ENCODE data around the gene ABHD2. TPM values are rescaled to one million over a fixed set of nuclear protein-coding genes. Genes with fewer than 3 reads are reported as not detected.

Gene ABHD2
- total and polyA plus RNA-seq, 4 donors = 47.1 to 75.7 (median 65.2) TPM

- no peak overlapping the region for H3K27ac ChIP-seq (ENCODE audit: low read depth, low read length)
These were observed 90.2 kb downstream of the ABHD2 start for GRCh38 chr15:89178307-89178977.

DNA sequence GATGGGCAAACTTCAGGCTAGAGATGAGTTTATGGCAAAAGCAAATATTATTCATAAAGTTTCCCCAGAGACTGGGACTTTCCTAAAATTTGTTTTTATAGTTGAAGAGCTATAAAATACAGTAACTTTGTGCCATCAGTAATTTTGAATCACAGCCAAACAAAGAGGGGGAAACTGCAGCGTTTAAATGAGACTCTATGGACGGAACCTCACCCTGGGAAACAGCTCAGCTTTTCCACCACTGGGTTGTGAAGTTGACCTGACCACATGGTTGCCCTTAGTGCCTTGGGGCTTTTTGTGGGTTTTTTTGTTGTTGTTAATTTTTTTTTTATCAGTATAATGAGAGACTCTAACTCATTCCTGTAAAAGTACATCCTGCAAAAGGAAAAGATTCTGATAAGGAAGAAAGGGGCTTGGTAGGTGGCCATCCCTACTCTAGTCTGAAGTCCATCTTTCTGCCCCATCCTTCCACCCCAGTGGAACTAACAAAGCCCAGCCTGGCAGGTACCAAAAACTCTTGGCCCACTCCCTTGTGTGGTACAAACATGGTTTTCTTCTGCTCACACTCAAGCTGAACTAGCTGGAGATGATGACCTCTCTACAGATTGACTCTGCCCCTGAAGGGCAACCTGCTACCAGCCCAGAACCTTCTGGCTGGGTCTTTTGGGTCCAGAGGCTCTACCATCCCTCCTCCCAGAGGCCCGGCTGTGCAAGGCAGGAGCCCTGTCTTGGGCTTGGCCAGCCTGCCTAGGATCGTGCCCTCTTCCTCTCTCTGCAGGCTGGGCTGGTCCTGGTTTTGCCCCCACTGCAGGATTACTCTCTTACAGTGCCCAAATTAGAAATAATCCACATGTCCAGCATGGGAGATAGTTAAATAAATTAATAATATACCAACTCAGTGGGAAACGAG, 92.0 kb downstream of the ABHD2 start:
- Histone ChIP-seq H3K36me3 (ENCODE audit: control insufficient read depth, insufficient read depth, low read length) (peaks cover 35% of the 10 kb centered on the region), H3K4me1 (ENCODE audit: control insufficient read depth, insufficient read depth, low read length) (peaks cover 12% of the 10 kb centered on the region), H3K27ac (ENCODE audit: low read depth, low read length) (no peak overlapping the region), H3K27me3 (ENCODE audit: control insufficient read depth, insufficient read depth, low read length) (no peaks in the 10 kb centered on the region), H3K4me3 (ENCODE audit: low read depth, low read length) (no peak overlapping the region), H3K9me3 (ENCODE audit: control insufficient read depth, insufficient read depth, low read length) (no peaks in the 10 kb centered on the region)
- WGBS (ENCODE audit: insufficient coverage) = 100% methylated on average over 2 of the region's 5 CpGs
- no peak for DNase-seq (ENCODE audit: low read depth in 4 of 6, low spot score in 6 of 6)

More at GRCh38 chr15:89178307-89178977, 90.2 kb downstream of the ABHD2 start:
- no peaks in the 10 kb centered on the region for H3K9me3 ChIP-seq (ENCODE audit: control insufficient read depth, insufficient read depth, low read length)
- H3K27me3 ChIP-seq (ENCODE audit: control insufficient read depth, insufficient read depth, low read length) = no peaks in the 10 kb centered on the region
- H3K4me3 ChIP-seq (ENCODE audit: low read depth, low read length) = no peak overlapping the region
- peaks cover 23% of the 10 kb centered on the region for H3K36me3 ChIP-seq (ENCODE audit: control insufficient read depth, insufficient read depth, low read length)
- H3K4me1 ChIP-seq (ENCODE audit: control insufficient read depth, insufficient read depth, low read length) = peaks cover 6% of the 10 kb centered on the region
- WGBS (ENCODE audit: insufficient coverage) = 92% methylated on average over 8 of the region's 11 CpGs
- DNase-seq (ENCODE audit: low read depth in 4 of 6, low spot score in 6 of 6) = no peak

GRCh38 chr15:89184357-89184756, 96.1 kb downstream of the ABHD2 start:
- no peak overlapping the region for H3K27ac ChIP-seq (ENCODE audit: low read depth, low read length)
- no peaks in the 10 kb centered on the region for H3K27me3 ChIP-seq (ENCODE audit: control insufficient read depth, insufficient read depth, low read length)
- peaks cover 38% of the 10 kb centered on the region for H3K4me1 ChIP-seq (ENCODE audit: control insufficient read depth, insufficient read depth, low read length)
- H3K36me3 ChIP-seq (ENCODE audit: control insufficient read depth, insufficient read depth, low read length) = peaks cover 38% of the 10 kb centered on the region
- WGBS (ENCODE audit: insufficient coverage) = 68% methylated on average over 5 of the region's 6 CpGs
- H3K4me3 ChIP-seq (ENCODE audit: low read depth, low read length) = no peak overlapping the region
- no peaks in the 10 kb centered on the region for H3K9me3 ChIP-seq (ENCODE audit: control insufficient read depth, insufficient read depth, low read length)
- peak in 1 of 6 donors; percentile 20 for DNase-seq (ENCODE audit: low read depth in 4 of 6, low spot score in 6 of 6)

DNA sequence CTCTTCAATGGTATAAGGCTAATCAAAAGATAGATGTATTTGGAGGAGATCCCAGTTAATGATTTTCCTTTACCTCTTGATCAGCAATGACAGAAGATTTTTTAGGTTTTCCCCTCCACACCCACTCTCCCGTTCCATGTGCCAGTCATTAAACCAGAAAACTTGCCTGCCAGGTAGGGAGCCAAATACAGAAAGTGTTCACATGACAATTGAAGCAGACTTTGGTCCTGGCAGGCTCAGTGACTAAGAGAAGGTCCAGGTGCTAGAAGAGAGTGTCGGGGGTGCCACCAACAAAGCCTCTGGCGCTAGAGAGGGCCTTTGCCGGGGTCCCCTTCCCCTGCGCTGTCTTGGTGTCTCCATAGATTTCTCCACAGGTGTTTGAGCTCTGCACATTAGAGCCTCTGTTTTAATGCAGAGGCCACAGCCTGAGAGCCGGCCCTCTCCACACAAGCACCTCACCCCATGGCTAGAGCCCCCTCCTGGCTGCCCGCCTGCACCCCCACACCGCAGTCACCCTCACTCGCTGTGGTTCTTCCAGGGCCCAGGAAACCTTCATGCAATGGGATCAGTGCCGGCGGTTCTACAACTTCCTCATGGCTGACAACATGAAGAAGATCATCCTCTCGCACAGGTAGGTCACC, 96.8 kb downstream of the ABHD2 start:
- WGBS (ENCODE audit: insufficient coverage) = 94% methylated on average over 12 of the region's 12 CpGs
- Histone ChIP-seq H3K9me3 (ENCODE audit: control insufficient read depth, insufficient read depth, low read length) (no peaks in the 10 kb centered on the region), H3K36me3 (ENCODE audit: control insufficient read depth, insufficient read depth, low read length) (peaks cover 40% of the 10 kb centered on the region), H3K27me3 (ENCODE audit: control insufficient read depth, insufficient read depth, low read length) (no peaks in the 10 kb centered on the region), H3K4me1 (ENCODE audit: control insufficient read depth, insufficient read depth, low read length) (peaks cover 39% of the 10 kb centered on the region), H3K27ac (ENCODE audit: low read depth, low read length) (no peak overlapping the region), H3K4me3 (ENCODE audit: low read depth, low read length) (no peak overlapping the region)
- DNase-seq (ENCODE audit: low read depth in 4 of 6, low spot score in 6 of 6) = no peak

GRCh38 chr15:89186803-89187202, 98.5 kb downstream of the ABHD2 start:
- no peaks in the 10 kb centered on the region for H3K9me3 ChIP-seq (ENCODE audit: control insufficient read depth, insufficient read depth, low read length)
- no peaks in the 10 kb centered on the region for H3K27me3 ChIP-seq (ENCODE audit: control insufficient read depth, insufficient read depth, low read length)
- H3K27ac ChIP-seq (ENCODE audit: low read depth, low read length) = peak overlapping the region; percentile 15
- H3K4me3 ChIP-seq (ENCODE audit: low read depth, low read length) = no peak overlapping the region
- 55% methylated on average over 5 of the region's 6 CpGs for WGBS (ENCODE audit: insufficient coverage)
- DNase-seq (ENCODE audit: low read depth in 4 of 6, low spot score in 6 of 6) = peak in 3 of 6 donors; percentile 43 to 68 (median 64)
- peaks cover 43% of the 10 kb centered on the region for H3K36me3 ChIP-seq (ENCODE audit: control insufficient read depth, insufficient read depth, low read length)
- H3K4me1 ChIP-seq (ENCODE audit: control insufficient read depth, insufficient read depth, low read length) = peaks cover 39% of the 10 kb centered on the region

GRCh38 chr15:89187301-89187985, 99.2 kb downstream of the ABHD2 start:
- 46% methylated on average over 3 of the region's 9 CpGs for WGBS (ENCODE audit: insufficient coverage)
- H3K4me3 ChIP-seq (ENCODE audit: low read depth, low read length) = no peak overlapping the region
- H3K9me3 ChIP-seq (ENCODE audit: control insufficient read depth, insufficient read depth, low read length) = no peaks in the 10 kb centered on the region
- peak overlapping the region; percentile 55 for H3K27ac ChIP-seq (ENCODE audit: low read depth, low read length)
- peaks cover 43% of the 10 kb centered on the region for H3K36me3 ChIP-seq (ENCODE audit: control insufficient read depth, insufficient read depth, low read length)
- peak in 2 of 6 donors; percentile 69 to 77 for DNase-seq (ENCODE audit: low read depth in 4 of 6, low spot score in 6 of 6)
- H3K27me3 ChIP-seq (ENCODE audit: control insufficient read depth, insufficient read depth, low read length) = no peaks in the 10 kb centered on the region
- peaks cover 39% of the 10 kb centered on the region for H3K4me1 ChIP-seq (ENCODE audit: control insufficient read depth, insufficient read depth, low read length)

DNA sequence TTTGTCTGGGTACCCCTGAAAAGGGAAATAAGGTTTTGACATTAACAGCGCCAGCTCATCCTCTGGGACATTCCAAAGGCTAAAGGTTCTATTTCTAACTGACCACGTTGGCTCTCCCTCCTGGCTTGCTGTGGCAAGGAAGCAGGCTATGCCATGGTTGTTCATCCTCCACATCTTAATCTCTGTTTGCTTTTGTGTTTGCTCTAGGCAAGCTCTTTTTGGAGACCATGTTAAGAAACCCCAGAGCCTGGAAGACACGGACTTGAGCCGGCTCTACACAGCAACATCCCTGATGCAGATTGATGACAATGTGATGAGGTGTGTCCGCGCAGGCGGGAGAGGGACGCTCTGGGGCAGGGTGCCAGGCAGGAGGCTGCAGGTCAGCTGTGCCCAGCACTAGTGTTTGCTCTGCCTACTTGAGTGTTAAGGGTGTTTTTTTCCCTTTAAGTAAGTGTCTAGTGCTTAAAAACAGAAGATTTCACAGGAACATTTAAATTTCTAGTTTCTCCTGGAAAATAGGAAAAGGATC, 99.8 kb downstream of the ABHD2 start:
- peak overlapping the region; percentile 55 for H3K27ac ChIP-seq (ENCODE audit: low read depth, low read length)
- peaks cover 39% of the 10 kb centered on the region for H3K4me1 ChIP-seq (ENCODE audit: control insufficient read depth, insufficient read depth, low read length)
- peaks cover 43% of the 10 kb centered on the region for H3K36me3 ChIP-seq (ENCODE audit: control insufficient read depth, insufficient read depth, low read length)
- H3K9me3 ChIP-seq (ENCODE audit: control insufficient read depth, insufficient read depth, low read length) = no peaks in the 10 kb centered on the region
- no peak overlapping the region for H3K4me3 ChIP-seq (ENCODE audit: low read depth, low read length)
- DNase-seq (ENCODE audit: low read depth in 4 of 6, low spot score in 6 of 6) = no peak
- H3K27me3 ChIP-seq (ENCODE audit: control insufficient read depth, insufficient read depth, low read length) = no peaks in the 10 kb centered on the region
- WGBS (ENCODE audit: insufficient coverage) = 55% methylated on average over 8 of the region's 8 CpGs

GRCh38 chr15:89192136-89192535, 103.9 kb downstream of the ABHD2 start:
- H3K4me1 ChIP-seq (ENCODE audit: control insufficient read depth, insufficient read depth, low read length) = peaks cover 37% of the 10 kb centered on the region
- H3K4me3 ChIP-seq (ENCODE audit: low read depth, low read length) = no peak overlapping the region
- no peak overlapping the region for H3K27ac ChIP-seq (ENCODE audit: low read depth, low read length)
- DNase-seq (ENCODE audit: low read depth in 4 of 6, low spot score in 6 of 6) = no peak
- WGBS (ENCODE audit: insufficient coverage) = no CpG with 5 or more reads among the region's 2 CpGs
- H3K27me3 ChIP-seq (ENCODE audit: control insufficient read depth, insufficient read depth, low read length) = no peaks in the 10 kb centered on the region
- peaks cover 49% of the 10 kb centered on the region for H3K36me3 ChIP-seq (ENCODE audit: control insufficient read depth, insufficient read depth, low read length)
- H3K9me3 ChIP-seq (ENCODE audit: control insufficient read depth, insufficient read depth, low read length) = no peaks in the 10 kb centered on the region

DNA sequence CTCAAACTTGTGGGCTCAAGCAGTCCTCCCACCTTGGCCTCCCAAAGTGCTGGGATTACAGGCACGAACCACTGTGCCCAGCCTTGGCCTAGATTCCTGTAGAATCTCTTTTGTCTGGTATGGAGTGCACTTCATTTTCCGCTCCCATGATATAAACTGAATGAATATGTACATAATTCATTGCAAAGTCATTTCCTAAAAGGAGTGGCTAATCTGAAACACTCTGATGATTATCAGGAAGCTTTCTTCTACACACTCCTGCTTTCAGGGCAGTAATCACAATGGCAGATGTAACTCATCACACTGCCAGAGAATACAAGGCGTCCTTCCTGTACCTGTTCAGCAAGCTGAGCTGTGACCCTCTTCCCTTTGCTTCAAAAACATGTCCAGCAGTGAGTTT, 104.5 kb downstream of the ABHD2 start:
- Histone ChIP-seq H3K4me3 (ENCODE audit: low read depth, low read length) (no peak overlapping the region), H3K9me3 (ENCODE audit: control insufficient read depth, insufficient read depth, low read length) (no peaks in the 10 kb centered on the region), H3K4me1 (ENCODE audit: control insufficient read depth, insufficient read depth, low read length) (peaks cover 37% of the 10 kb centered on the region), H3K36me3 (ENCODE audit: control insufficient read depth, insufficient read depth, low read length) (peaks cover 47% of the 10 kb centered on the region), H3K27ac (ENCODE audit: low read depth, low read length) (no peak overlapping the region), H3K27me3 (ENCODE audit: control insufficient read depth, insufficient read depth, low read length) (no peaks in the 10 kb centered on the region)
- DNase-seq (ENCODE audit: low read depth in 4 of 6, low spot score in 6 of 6) = peak in 1 of 6 donors; percentile 52
- no CpG with 5 or more reads among the region's 3 CpGs for WGBS (ENCODE audit: insufficient coverage)
